VCaP (cell line): ENCODE measurements around the gene GRIA4.

Experiments
- H3K27ac ChIP-seq: fragments of 450-650 bp; 2 replicates; pipeline ENCODE4 v1.5.1; 2017
- TF ChIP-seq, protein P1 (sequence below): fragments of 450-650 bp; conservative IDR thresholded peaks from 2 replicates; pipeline ENCODE4 v1.5.1; 2017; ENCODE audit warnings: mild to moderate bottlenecking, moderate library complexity

Gene GRIA4

DNA sequence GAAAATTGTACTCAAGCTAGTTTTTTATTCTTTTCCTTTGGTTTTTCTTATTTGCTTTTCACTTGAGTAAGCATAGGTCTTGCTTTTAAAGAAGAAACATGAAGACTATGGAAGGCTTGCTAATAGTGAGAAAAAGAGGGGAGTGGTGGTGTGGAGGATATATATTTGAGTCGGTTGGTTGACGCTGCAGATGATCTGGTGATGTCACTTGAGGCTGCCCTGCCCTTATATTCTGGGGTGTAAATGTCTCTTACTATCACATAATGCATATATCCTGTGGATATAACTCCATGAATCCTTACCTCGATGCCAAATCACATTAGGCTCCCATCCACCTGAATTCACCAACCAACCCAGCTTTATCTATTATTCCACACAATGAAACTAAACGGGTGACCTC lies 2.9 kb downstream of the GRIA4 start:
- TF ChIP-seq, protein P1, sequence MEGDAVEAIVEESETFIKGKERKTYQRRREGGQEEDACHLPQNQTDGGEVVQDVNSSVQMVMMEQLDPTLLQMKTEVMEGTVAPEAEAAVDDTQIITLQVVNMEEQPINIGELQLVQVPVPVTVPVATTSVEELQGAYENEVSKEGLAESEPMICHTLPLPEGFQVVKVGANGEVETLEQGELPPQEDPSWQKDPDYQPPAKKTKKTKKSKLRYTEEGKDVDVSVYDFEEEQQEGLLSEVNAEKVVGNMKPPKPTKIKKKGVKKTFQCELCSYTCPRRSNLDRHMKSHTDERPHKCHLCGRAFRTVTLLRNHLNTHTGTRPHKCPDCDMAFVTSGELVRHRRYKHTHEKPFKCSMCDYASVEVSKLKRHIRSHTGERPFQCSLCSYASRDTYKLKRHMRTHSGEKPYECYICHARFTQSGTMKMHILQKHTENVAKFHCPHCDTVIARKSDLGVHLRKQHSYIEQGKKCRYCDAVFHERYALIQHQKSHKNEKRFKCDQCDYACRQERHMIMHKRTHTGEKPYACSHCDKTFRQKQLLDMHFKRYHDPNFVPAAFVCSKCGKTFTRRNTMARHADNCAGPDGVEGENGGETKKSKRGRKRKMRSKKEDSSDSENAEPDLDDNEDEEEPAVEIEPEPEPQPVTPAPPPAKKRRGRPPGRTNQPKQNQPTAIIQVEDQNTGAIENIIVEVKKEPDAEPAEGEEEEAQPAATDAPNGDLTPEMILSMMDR, result no peak
- H3K27ac ChIP-seq, result no peak overlapping the region

DNA sequence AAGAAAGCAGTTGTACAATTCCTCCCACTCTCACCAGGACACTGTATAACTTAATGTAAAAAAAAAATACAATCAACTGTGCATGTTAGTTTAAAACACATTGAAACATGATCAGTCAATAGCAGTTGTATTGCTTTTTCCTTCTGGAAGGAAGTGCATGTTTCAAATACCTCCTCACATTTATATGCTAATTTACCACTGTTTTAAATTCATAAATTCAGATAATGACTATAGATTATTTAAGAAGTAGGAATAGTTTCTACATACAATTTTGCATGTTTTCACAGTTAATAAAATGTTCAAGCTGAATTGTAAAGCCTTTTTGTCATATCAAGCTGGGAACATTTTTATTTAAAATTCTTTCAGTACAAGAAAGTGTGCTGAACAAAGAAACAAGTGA lies 3.3 kb downstream of the GRIA4 start:
- H3K27ac ChIP-seq, result no peak overlapping the region
- TF ChIP-seq, protein P1, result no peak

DNA sequence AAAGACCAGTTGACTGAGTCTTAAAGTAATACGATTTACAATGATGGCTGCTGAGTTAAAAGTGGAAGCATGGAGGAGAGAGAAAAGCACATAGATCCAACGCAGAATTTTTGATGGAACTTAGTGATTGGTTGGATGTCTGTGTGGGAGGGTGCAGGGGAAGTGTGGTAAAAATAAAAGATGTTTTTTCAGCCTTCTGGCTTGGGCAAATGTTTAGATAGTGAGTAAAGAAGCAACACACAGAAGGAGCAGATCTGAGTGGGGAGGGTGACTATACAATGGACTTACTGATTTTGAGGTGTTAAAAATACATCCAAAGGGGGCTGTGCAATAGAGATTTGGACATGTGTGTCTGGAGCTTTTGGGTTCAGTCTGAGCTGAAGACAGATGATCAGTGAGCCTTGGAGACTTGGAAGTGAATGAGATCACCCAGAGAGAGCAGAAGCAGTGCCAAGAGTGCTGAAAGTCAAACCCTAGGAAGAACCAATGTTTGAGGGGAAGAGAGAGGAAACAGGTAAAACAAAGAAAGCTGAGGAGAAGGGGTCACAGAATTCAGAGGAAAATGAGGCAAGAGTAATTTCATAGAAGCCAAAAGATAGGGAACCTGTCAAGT lies 8.6 kb downstream of the GRIA4 start:
- no peak overlapping the region for H3K27ac ChIP-seq
- TF ChIP-seq, protein P1, result no peak

DNA sequence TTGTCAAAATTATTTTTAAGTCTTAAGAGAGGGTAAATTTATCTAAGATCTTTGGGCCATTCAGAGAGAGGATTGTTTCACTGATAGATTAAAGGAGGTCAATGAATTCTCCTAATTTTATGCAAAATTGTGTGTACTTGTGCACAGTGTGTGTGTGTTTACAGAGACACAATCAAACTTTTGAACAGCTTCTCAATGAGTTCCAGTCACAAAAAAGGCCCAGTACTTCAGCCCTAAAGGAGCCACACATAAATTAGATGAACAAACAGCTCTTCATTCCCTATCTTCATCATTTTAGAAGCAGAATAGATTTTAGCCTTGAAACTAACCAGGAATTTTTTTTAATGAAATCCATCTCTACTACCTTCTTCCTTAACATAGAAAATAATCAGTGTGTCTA lies 9.7 kb downstream of the GRIA4 start:
- TF ChIP-seq, protein P1, result no peak

DNA sequence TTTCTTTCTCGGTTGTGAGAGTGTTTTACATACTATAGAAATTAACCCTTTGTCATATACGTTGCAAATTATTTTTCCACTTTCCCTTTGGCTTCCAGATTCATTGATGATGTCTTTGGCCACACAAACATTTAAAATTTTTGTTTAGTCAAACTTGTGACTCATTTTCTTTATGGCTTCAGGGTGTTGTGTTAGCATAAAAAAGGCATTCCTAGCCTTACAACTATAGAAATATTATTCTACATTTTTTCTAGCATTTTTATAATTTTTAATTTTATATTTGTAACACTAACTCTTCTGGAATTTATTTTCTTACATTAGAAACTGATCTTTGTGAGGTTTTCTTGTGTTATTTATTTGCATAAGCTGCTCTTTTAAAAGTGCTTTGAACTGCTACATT lies 12.1 kb downstream of the GRIA4 start:
- TF ChIP-seq, protein P1, result no peak
- H3K27ac ChIP-seq, result no peak overlapping the region

More for the DNA sequence above, 9.7 kb downstream of the GRIA4 start:
- H3K27ac ChIP-seq, result no peak overlapping the region

DNA sequence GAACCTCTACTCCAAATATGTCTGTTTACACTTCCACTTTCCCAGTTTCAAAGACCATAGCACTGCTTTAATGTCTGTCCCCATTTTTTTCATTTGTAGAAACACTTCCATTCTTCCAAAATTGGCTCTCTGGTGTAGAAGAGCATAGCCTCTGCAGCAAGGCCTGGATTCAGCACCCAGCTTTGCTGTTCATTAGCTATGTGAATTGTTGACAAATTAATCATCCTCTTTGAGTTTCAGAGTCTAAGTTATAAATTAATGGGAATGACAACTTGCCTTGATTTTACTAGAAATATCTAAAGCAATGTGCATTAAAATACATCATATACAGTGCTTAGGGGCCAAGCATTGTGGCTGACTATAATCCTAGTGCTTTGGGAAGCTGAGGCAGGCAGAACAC lies 22.4 kb downstream of the GRIA4 start:
- TF ChIP-seq, protein P1, result no peak

DNA sequence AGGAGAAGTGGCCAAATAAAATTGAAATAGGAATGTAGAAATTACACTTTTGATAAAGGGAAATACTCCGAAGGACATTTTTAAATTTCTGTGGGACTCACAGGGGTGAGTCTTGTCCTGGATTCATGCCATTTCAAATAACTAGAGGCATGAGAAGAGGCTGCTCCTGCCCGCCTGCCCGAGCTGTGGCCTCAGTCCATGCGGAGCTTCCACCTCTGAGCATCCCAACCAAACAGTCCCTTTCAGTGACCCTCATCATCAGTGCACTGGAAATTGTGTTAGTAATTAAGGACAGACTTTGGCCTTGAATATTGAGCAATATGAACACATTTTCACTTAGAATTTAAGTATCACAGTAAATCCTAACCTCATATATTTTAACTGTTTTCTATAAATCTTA lies 25.6 kb downstream of the GRIA4 start:
- TF ChIP-seq, protein P1, result no peak
- H3K27ac ChIP-seq, result no peak overlapping the region

More for the DNA sequence above, 22.4 kb downstream of the GRIA4 start:
- H3K27ac ChIP-seq, result no peak overlapping the region
